ENCODE results near the gene HERC2.

Gene HERC2

DNA sequence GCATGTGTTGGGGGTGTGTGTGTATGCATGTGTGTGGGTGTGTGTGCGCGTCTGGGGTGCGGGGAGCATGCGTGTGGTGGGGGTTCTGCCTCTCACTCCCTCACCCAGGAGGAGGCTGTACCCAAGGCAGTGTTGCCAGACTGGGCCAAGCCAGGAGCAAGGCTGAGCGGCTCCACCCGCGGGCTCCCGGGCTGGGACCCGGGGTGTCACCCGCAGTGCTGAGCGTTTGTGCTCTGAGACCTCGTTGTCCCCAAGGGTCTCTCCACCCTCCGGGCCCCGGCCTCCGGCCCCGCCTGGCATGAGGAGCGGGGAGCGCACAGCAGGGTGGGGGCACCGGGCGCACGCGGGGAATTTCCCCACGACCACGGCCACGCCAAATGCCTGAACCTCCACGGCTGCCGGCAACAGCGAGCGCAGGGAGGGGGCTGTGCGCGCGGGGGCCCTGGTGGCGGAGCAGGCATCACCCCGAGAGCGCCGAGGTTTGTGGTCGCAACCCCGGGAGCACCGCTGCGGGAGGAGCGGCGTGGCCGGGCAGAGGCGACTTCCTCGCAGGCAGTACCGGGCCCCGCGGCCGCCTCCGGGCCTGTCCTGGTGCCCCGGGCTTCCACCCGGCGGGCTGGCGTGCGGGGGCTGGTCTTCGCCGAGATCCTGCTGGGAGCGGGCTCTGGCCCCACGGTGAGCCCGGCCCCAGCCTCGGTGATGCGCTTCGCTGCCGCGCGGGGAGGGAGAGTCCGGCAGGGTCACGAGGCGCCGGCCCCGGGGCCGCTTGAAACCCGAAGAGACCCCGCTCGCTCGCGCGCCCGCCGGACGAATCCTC lies 215.5 kb downstream of the HERC2 start:
- DNase-seq: no peak
- in situ Hi-C loops (cut with MboI; ENCODE audit: low pct_unique_long_range_greater_than_20kb, low sequenced_read_pairs): no loop called here

DNA sequence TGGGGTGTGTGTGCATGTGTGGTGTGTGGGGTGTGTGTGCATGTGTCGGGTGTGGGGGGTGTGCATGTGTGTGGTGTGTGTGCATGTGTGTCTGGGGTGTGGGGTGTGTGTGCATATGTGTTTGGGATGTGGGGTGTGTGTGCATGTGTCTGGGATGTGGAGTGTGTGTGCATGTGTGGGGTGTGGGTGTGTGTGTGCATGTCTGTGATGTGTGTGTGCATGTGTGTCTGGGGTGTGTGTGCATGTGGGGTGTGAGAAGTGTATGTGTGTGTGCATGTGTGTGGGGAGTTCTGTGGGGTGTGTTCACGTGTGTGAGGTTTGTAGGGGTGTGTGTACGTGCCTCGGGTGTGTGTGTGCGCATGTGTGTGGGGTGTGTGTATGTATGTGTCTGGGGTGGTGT lies 216.2 kb downstream of the HERC2 start:
- in situ Hi-C loops (cut with MboI; ENCODE audit: low pct_unique_long_range_greater_than_20kb, low sequenced_read_pairs): no loop called here
- no peak for DNase-seq

DNA sequence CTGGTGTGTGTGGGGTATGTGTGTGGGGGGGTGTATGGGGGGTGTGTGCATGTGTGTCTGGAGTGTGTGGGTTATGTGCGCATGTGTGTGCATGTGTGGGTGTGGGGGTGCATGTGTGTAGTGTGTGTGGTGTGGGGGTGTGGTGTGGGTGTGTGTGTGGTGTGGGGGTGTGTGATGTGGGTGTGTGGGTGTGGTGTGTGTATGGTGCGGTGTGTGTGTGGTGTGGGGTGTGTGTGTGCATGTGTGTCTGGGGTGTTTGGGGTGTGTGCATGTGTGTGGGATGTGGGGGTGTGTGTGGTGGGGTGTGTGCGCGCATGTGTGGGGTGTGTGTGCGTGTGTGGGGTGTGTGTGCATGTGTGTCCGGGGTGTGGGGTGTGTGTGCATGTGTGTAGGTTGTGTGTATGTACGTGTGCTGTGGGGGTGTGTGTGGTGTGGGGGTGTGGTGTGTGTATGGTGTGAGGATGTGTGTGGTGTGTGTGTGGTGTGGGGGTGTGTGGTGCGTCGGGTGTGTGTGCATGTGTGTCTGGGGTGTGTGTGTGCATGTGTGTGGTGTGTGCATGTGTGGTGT lies 216.7 kb downstream of the HERC2 start:
- in situ Hi-C loops (cut with MboI; ENCODE audit: low pct_unique_long_range_greater_than_20kb, low sequenced_read_pairs): no loop called here
- no peak for DNase-seq

DNA sequence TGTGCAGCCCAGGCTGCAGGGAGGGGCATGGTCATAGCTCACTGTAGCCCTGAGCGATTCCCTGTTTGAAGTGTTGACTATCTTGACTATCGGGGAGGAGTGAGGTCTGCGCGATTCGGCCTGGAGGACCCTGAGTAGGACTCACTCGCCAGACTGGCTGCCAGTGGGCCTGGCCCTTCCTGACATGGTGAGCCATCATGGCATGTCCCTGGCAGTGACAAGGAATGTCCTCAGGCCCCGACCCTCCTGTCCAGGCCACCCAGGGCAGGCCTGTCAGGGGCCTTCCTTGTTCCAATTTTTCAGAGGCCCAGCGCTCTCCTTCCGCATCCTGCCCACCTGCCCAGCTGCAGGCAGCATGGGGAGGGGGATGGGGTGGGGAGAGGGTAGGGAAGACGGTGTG lies 217.7 kb downstream of the HERC2 start:
- in situ Hi-C loops (cut with MboI; ENCODE audit: low pct_unique_long_range_greater_than_20kb, low sequenced_read_pairs): no loop called here
- DNase-seq: no peak

DNA sequence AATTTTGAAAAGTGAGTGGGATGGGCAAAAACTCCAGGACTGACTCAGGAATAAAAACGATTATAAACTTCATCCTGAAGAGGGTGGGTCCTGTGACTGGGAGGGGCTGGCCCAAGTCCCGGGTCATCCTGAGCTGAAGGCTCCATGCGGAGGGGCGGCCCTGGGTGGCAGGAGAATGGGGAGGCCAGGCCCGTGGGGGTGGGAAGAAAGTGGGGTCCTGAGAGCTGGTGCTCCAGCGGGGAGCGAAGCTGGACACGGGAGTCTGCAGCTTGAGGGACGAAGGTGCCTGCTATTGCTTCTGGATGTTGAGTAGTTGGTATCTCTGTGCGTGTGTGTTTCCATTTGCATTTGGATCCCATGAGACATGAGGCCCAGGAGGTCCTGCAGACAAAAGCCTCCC lies 218.1 kb downstream of the HERC2 start:
- DNase-seq: no peak
- in situ Hi-C loops (cut with MboI; ENCODE audit: low pct_unique_long_range_greater_than_20kb, low sequenced_read_pairs): no loop called here

DNA sequence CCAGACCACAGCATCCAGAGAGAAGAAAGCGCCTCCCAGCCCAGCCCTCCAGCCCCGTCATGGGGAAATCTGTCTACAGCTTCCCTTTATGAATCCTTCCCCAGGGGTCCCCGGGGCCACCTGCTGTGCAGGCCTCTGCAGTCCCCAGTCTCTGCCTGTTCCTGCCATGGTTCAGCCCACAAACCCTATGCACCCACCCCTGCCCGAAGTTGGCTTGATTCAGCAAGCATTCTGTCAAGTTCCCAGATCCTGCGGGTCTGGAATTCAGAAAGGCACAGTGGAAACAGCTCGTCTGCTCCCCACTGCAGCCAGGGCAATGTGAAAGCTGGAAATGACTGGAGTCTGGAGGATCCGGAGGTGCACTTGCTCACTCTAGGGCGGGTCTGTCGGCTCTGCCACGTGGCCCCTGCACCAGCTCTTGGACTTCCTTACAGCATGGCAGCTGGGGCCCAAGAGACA lies 220.0 kb downstream of the HERC2 start:
- DNase-seq: no peak
- in situ Hi-C loops (cut with MboI; ENCODE audit: low pct_unique_long_range_greater_than_20kb, low sequenced_read_pairs): no loop called here

DNA sequence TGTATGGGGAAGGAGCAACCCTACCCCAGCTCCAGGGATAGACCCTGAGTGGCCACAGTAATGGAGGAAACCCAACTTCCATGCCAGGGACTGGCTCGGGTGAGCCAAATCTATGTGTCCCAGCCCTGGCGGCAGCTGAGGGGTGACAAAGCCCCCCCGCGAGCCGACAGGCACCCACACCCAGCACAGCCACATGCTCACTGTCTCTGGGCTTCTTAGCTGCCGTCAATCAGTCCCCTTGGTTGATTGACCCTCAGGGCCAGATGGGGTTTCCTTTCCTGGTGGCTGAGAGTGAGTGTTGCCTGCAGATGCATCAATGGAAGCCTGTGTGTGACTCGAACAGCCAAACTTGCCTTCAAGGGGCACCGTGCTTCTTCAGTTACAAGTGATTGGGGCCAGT lies 220.8 kb downstream of the HERC2 start:
- in situ Hi-C loops (cut with MboI; ENCODE audit: low pct_unique_long_range_greater_than_20kb, low sequenced_read_pairs): no loop called here
- no peak for DNase-seq

DNA sequence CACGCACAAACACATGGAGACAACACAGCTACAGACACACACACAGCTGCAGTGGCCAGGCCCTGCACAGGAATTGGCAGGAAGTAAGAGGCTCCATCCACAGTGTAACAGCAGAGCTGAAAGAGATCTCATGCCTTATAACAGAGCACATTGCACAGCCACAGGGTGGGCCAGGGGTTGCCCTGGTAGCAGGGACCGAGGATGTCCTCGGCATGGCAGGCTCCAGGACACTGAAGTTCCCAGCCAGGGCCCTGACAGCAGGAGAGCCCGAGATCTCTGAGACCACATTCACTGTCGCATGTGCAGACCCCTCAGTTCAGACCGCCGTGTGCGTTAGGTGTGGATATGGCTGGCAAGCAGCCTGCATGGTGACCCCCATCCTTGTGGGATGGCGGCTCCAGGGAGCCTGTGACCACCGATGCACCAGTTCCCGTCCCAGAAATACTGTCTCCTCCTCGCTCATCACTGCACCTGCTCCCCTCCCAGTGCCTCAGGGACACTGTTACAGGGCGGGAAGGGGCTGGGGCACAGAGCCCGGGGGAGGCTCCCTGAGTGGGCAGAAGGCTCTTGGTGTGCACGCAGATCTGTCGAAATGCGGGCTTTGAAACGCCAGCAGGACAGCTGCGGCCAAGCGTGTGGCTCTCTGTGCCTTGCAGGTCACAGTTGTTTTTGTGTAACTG lies 221.3 kb downstream of the HERC2 start:
- no peak for DNase-seq
- in situ Hi-C loops (cut with MboI; ENCODE audit: low pct_unique_long_range_greater_than_20kb, low sequenced_read_pairs): no loop called here

DNA sequence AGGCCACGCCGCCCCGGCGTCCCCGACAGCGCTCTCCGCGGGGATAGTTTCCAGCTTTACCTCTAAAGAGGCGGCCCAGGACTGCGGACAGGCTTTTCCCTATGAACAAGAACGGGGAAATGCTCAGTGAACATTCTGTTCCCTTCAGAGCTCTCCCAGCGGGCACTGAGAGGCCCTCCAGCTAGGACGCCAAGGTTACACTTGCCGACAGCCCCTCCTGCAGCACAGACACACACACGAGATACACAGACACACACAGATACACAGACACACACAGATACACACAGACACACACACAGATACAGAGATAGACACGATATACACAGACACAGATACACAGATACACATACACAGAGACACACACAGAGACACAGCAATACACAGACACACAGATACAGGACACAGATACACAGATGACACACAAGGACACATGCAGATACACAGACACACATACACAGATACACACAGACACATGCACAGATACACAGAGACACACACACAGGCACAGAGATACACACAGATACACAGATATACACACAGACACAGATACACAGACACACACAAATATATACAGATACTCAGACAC lies 222.3 kb downstream of the HERC2 start:
- DNase-seq: peak; percentile 44
- in situ Hi-C loops (cut with MboI; ENCODE audit: low pct_unique_long_range_greater_than_20kb, low sequenced_read_pairs): no loop called here

DNA sequence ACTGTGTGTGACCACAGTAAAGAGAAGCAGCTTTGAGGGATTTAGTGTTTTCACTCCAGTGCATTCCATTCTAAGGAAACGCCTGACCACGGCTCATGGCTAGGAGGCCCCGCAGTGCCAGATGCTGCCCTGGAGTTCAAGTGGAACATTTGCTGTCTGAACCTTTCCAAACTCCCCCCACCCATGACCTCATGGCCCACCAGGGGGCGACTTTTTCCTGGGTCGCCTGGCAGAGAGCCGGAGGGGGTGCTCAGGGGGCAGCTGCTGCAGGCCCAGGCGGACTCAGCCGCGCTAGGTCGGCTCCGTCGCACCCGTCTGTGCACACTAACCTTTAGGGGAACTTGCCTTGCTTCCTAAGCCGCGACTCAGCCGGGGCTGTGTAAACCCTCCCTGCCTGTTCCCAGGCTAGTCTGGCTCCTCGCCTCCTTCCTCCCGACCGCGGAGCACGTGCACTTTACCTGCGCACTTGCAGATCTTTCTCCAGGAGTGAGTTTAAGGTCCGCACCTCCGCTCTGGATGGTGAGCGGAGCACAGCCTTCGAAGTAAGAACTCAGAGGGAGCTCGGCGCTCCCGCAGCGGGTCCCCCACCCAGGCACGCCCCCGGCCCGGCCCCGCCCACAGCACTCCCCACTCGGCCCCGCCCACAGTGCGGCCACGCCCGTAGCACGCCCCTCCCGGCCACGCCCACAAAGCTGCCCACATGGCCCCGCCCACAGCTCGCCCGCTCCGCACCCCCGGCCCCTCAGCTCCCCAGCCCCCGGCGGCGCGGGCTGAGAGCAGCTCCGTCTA lies 223.0 kb downstream of the HERC2 start, which contains the start of gene OCA2:
Gene OCA2 (minus strand): TSS at position 550 of the 789 bp plus-strand sequence. CDS start 17,441 bp downstream, outside the sequence.
- in situ Hi-C loops (cut with MboI; ENCODE audit: low pct_unique_long_range_greater_than_20kb, low sequenced_read_pairs): no loop called here
- peak; percentile 86 for DNase-seq

DNA sequence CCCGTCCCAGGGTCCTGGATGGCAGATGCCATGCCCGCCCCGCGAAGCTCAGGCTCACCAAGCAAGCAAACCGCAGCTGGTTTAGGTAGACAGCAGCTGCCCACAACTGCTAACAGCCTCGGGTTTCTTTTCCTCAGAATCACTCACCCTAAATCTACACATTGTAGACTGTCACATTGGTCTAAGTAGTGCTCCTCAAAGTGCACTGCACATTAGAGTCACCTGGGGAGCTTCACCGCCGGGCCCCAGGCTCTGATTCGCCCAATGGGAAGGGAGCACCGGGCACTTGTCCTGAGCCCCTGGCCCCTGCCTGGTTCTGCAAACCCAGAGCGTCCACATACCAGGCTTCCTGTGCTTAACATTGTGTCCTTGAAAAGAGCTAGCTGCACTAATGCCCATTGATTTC lies 223.6 kb downstream of the HERC2 start:
- no peak for DNase-seq
- in situ Hi-C loops (cut with MboI; ENCODE audit: low pct_unique_long_range_greater_than_20kb, low sequenced_read_pairs): no loop called here

DNA sequence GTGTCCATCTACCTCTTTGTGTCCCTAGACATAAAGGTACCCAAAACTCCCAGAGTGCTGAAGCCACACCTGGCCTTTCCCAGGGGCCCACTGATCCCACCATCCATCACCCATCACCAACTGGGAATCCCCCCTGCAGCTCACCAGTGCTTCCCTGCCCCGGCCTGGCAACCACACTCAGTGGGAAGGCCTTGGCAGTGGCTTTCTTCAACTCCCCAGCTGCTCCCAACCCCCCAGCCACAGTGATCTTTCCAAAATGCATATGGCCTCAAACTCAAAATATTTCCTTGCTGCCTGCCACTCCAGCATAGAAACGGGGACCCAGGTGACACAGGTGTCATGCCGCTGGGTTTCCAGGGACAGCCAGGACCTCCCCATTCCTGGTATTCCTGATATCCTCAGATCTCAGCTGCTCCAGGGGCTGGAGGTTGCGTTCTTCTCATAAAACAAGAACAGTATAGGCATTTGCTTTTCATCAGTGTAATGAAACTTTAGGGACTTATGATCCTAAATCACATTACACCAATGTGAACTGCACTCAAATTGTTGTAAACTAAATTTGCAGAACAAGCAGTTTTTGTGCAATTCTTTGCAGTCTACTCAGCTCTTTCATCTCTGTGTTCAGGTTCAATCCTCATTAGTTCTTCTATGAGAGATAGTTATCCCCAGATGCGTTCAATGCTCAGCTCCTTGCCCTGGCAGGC lies 224.2 kb downstream of the HERC2 start:
- in situ Hi-C loops (cut with MboI; ENCODE audit: low pct_unique_long_range_greater_than_20kb, low sequenced_read_pairs): no loop called here
- DNase-seq: no peak

DNA sequence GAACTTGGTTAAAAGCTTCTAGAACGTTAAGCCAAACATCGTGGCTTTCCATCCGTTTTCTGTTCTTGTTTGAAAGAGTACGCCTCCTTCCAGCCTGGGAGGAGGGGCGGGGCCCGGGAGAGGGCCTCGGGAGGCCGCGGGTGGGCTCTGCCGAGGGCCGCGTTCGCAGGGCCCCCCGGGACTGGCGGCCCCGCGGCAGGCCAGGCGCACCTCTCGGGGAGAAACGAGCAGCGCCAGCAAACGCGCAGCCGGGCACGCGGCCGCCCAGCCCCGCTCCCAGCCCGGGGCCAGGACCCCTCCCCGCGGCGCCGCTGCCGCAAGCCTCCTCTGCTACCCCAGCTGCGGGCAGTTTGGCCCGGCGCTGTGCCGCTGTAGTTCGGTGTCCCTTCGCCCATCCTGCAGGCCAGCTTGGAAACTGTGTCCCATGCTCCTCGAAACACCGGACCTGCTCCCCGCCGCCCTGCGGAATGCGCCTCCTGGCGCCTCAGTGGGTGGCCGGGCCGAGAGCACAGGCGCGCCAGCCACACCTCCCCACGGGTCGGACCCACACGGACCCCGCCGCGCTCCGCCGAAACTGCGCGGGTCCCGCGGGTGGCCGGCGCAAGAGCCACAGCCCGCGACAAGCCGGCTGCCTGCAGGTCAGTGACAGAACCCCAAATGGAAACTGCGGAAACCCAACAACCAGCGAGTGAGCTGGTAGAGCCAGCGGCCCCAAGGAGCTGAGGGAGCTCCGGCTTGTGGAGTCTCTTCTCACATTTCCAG lies 225.1 kb downstream of the HERC2 start:
- no peak for DNase-seq
- in situ Hi-C loops (cut with MboI; ENCODE audit: low pct_unique_long_range_greater_than_20kb, low sequenced_read_pairs): no loop called here

DNA sequence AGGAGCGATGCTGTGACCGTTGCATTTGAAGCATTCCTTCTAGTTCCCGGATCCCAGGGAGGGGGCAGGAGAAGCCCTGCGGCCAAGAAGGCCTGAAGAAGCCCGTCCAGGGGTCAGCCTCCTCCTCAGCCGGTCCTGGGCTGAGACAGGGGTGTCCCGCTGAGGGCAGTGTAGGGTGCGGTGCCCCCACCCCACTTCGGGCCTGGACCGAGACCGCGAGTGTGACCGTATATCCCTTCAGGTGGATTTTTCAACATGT lies 225.6 kb downstream of the HERC2 start:
- DNase-seq: no peak
- in situ Hi-C loops (cut with MboI; ENCODE audit: low pct_unique_long_range_greater_than_20kb, low sequenced_read_pairs): no loop called here

DNA sequence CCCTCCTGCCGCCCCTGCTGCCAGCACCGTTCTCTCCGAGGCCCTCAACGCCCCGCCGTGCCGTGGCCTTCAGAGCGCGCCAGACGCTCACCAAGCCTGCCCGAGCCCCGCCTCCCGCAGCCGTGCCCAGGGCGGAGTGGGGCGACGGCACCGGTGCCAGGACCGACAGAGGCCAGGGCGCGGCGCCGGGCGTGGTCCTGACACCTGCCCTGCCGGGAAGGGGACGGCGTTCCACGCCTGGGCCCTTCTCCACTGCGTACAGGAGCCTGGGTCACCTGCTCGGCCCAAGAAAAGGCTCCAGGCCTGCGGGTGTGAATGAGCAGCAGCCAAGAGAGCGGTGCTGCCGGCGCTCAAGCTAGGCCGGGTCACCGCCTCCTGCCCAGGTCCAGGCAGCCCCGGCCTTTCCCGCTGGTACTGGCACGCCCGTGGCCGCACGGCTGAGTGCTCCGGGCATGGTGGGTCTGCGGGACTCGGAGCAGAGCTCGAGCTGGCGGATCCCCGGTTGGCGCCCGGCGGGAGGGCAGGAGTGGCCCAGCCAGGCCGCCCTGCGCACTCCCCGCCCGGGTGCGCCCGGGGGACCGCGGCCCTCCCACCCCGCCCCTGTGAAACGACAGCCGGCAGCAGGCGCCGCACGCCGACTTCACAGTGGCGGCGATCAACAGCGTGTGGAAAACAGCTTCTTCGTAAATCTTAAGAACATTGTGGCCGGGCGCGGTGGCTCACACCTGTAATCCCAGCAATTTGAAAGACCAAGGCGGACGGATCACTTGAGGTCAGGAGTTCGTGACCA lies 227.1 kb downstream of the HERC2 start:
- in situ Hi-C loops (cut with MboI; ENCODE audit: low pct_unique_long_range_greater_than_20kb, low sequenced_read_pairs): no loop called here
- no peak for DNase-seq

DNA sequence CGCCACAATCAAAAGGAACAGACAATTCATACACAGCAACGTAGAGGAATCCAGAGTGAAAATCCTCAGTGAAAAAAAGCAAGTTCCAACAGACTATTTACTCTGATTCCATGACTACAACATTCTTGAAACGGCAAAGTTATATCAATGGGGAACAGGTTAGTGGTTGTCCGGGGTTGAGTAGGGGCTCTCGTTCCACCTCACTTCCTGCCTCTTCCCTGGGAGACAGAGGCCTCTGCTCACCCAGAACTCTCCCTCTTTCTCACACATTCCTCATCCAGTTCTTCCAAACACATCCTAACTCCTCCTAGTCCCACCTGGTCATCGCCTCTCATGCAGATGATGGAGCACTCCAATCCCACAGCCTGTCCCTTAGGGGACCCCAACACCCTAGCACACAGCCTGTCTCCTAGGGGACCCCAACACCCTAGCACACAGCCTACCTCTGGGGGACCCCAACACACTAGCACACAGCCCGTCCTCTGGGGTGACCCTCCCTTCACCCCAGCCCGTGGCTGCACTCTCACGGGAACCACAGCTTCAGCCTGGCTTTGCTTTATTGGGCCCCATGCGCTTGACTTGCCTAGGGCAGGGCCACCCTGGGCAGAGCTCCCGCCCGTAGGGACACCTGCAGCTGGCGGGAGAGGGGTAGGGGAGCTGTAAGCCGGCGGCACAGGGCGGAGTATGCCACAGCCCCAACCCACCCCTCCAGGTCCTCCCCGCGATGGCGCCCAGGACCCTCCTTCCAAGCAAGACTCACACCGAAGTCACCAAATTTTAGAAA lies 228.0 kb downstream of the HERC2 start:
- in situ Hi-C loops (cut with MboI; ENCODE audit: low pct_unique_long_range_greater_than_20kb, low sequenced_read_pairs): no loop called here

DNA sequence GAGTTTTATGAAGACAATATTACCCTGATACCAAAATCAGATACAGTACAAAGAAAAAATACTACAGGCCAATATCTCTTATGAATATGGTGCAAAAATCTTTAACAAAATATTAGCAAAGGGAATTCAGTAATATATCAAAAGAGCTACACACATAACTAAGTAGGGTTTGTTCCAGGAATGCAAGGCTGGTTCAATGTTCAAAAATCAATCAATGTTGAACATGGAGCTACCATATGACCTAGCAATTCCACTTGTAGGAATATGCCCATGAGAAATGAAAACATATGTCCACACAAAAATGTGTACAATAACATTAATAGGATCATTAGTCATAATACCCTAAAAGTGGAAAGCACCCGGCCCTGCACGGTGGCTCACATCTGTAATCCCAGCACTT lies 230.7 kb downstream of the HERC2 start:
- in situ Hi-C loops (cut with MboI; ENCODE audit: low pct_unique_long_range_greater_than_20kb, low sequenced_read_pairs): no loop called here
- DNase-seq: no peak

More for the DNA sequence above, 228.0 kb downstream of the HERC2 start:
- DNase-seq: no peak
